B cell (primary cell): ENCODE results near the gene CDAN1. TPM values are rescaled to one million over a fixed set of nuclear protein-coding genes. Genes with fewer than 3 reads are reported as not detected.

Experiments
- ATAC-seq: fragments of 200-7000 bp; cut with Tn5 transposase; one replicate; pipeline ENCODE4 v1.10.0; 2021; ENCODE audit warnings: low read depth, mild to moderate bottlenecking, moderate number of reproducible peaks, moderate library complexity
- CTCF ChIA-PET: fragments of 350-600 bp; sonication (Branson Sonifier 250); formaldehyde crosslinking; loops from one replicate; lab custom pipeline; 2021; ENCODE audit warnings: antibody characterized with exemption, inconsistent platforms; lab: Charles Lee
- POLR2A ChIA-PET: fragments of 350-600 bp; sonication (Branson Sonifier 250); formaldehyde crosslinking; loops from one replicate; lab custom pipeline; 2021; ENCODE audit warnings: antibody characterized with exemption; lab: Charles Lee
- DNase-seq: peaks from one replicate; pipeline ENCODE4 v3.0.0; 2013
- H2AFZ ChIP-seq: 2 replicates; pipeline ENCODE4 v1.6.1; 2012; ENCODE audit warnings: mild to moderate bottlenecking, low read depth, low read length; ENCODE audit not compliant: insufficient read depth, poor library complexity, severe bottlenecking
- H3K27ac ChIP-seq, 2 donors: 1 replicate in 1 of 2; 2 replicates in 1 of 2; pipeline ENCODE4 v1.5.1; 2012 to 2013; ENCODE audit warnings: low read length in 2 of 2, mild to moderate bottlenecking in 2 of 2, moderate library complexity in 1 of 2
- H3K27me3 ChIP-seq, 4 experiments: fragments of 200-600 bp in 1 of 4; sonication (generic) in 1 of 4; replicated peaks in 1 of 4; 1 replicate in 2 of 4; 2 replicates in 2 of 4; pipeline versions ENCODE4 v1.6.1 to v1.7.0; 2013 to 2016; ENCODE audit warnings: low read length in 3 of 4, mild to moderate bottlenecking in 2 of 4, mixed read lengths in 1 of 4, moderate library complexity in 1 of 4; ENCODE audit not compliant: insufficient read depth in 4 of 4, control insufficient read depth in 3 of 4; ENCODE audit errors: control extremely low read depth in 1 of 4
- H3K36me3 ChIP-seq, 2 experiments: replicated peaks in 1 of 2; 1 replicate in 1 of 2; 2 replicates in 1 of 2; pipeline versions ENCODE4 v1.6.1 to v1.7.1; 2013; ENCODE audit warnings: low read length in 1 of 2; ENCODE audit not compliant: insufficient read depth in 2 of 2, control insufficient read depth in 1 of 2; ENCODE audit errors: control extremely low read depth in 1 of 2, extremely low read depth in 1 of 2
- H3K4me1 ChIP-seq, 2 donors: fragments of 200-600 bp in 1 of 2; sonication (generic) in 1 of 2; 1 replicate in 1 of 2; 2 replicates in 1 of 2; pipeline versions ENCODE4 v1.5.1 to v1.6.1; 2013 to 2017; ENCODE audit warnings: low read length in 2 of 2; ENCODE audit not compliant: control insufficient read depth in 2 of 2, insufficient read depth in 2 of 2
- H3K4me2 ChIP-seq: replicated peaks from 2 replicates; pipeline ENCODE3; 2012; ENCODE audit warnings: mild to moderate bottlenecking, low read depth, low read length; ENCODE audit not compliant: poor library complexity, severe bottlenecking
- H3K4me3 ChIP-seq, 5 experiments: fragments of 200-600 bp in 1 of 5; sonication (generic) in 1 of 5; 1 replicate in 3 of 5; 2 replicates in 2 of 5; pipeline versions ENCODE4 v1.5.1 to v1.7.0; 2011 to 2016; ENCODE audit warnings: low read length in 4 of 5, mild to moderate bottlenecking in 4 of 5, low read depth in 2 of 5, control low read depth in 1 of 5, moderate library complexity in 1 of 5; ENCODE audit not compliant: insufficient read depth in 1 of 5; ENCODE audit errors: control extremely low read depth in 1 of 5, extremely low read depth in 1 of 5
- H3K79me2 ChIP-seq: fragments of 200-600 bp; sonication (generic); one replicate; pipeline ENCODE4 v1.6.0; 2016; ENCODE audit warnings: low read length; ENCODE audit not compliant: control insufficient read depth, insufficient read depth
- H3K9ac ChIP-seq: fragments of 200-600 bp; sonication (generic); 2 replicates; pipeline ENCODE4 v1.6.1; 2017; ENCODE audit warnings: mild to moderate bottlenecking, low read length, moderate library complexity
- H3K9me3 ChIP-seq, 3 donors: one replicate each; pipeline versions ENCODE4 v1.6.1 to v1.7.1; 2013; ENCODE audit warnings: low read length in 2 of 3; ENCODE audit not compliant: control insufficient read depth in 2 of 3, insufficient read depth in 1 of 3; ENCODE audit errors: control extremely low read depth in 1 of 3
- H4K20me1 ChIP-seq: 2 replicates; pipeline ENCODE4 v1.6.0; 2012; ENCODE audit warnings: mild to moderate bottlenecking, low read length; ENCODE audit not compliant: insufficient read depth, control insufficient read depth, poor library complexity, severe bottlenecking
- H3K27ac Mint-ChIP-seq: one replicate; pipeline ENCODE4 v1.8.0; 2021; ENCODE audit warnings: mixed read lengths
- H3K27me3 Mint-ChIP-seq: one replicate; pipeline ENCODE4 v1.8.0; 2021; ENCODE audit warnings: mixed read lengths
- H3K4me1 Mint-ChIP-seq: one replicate; pipeline ENCODE4 v1.8.0; 2021; ENCODE audit warnings: mixed read lengths
- H3K4me3 Mint-ChIP-seq: one replicate; pipeline ENCODE4 v1.8.0; 2021; ENCODE audit warnings: mixed read lengths
- H3K9me3 Mint-ChIP-seq: one replicate; pipeline ENCODE4 v1.8.0; 2022; ENCODE audit warnings: mixed read lengths; ENCODE audit not compliant: insufficient read depth
- EZH2 ChIP-seq: IDR thresholded peaks from 2 replicates; pipeline ENCODE4 v1.6.1; 2012; ENCODE audit warnings: borderline replicate concordance, low read depth, mild to moderate bottlenecking, moderate library complexity, low read length; ENCODE audit not compliant: insufficient read depth, poor library complexity, severe bottlenecking
- WGBS: methylation state at CpG from one replicate; pipeline ENCODE4 v1.1.5; 2013; ENCODE audit warnings: missing lambda C conversion rate; ENCODE audit not compliant: insufficient coverage; 5-methylcytosine and 5-hydroxymethylcytosine counted together
- intact Hi-C: fragments of 100-400 bp; cut with micrococcal nuclease; formaldehyde crosslinking; loops from one replicate; pipeline ENCODE4 v1.10.0; 2022
- polyA plus RNA-seq: library from polyadenylated mRNA; depleted of rRNA; stranded (reverse); fragments of >200 nt; gene quantifications from 2 replicates; pipeline ENCODE4 v1.2.3, GENCODE V29; 2012
- total RNA-seq, 2 donors: library from RNA; stranded (reverse); fragments of 120-200 nt in 1 of 2; gene quantifications; 1 replicate in 1 of 2; 2 replicates in 1 of 2; pipeline versions ENCODE4 v1.2.3 to v1.2.4, GENCODE V29; 2013 to 2022
- TF ChIP-seq, protein P1 (sequence below): fragments of 200-600 bp; IDR thresholded peaks from one replicate; pipeline ENCODE4 v1.8.0; 2022; ENCODE audit warnings: antibody characterized with exemption, mild to moderate bottlenecking

CDAN1 gene
- total and polyA plus RNA-seq, 2 donors (not counting 1 experiment from before 2014, with no cell fraction given): 11.7 to 31.8 TPM

DNA sequence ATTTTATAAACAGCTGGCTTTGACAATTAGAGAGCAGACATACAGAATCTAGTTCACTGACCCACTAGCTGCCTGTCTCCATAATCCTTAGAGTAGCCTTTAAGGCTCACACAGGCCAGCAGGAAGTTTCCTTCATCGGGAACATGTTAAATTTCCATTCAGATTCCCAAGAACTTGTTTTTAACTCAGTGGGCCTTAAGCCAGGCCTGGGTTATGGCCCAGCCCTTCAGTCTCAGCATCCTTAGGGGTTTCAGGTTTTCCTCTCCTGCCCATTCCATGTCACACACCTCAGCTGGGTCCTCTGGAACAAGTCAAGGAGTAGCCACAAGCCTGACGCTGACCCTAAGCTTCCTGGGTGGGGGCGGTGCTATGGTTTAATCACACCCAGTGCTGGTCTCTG is 15.0 kb downstream of the CDAN1 start:
- Histone ChIP-seq H4K20me1 (no peaks in the 10 kb centered on the region), H3K9me3 (no peaks in the 10 kb centered on the region), H3K79me2 (no peaks in the 10 kb centered on the region), H3K9ac (no peak overlapping the region), H3K4me2 (no peak overlapping the region), H3K4me3 (no peak overlapping the region), H2AFZ (no peak overlapping the region), H3K27me3 (no peaks in the 10 kb centered on the region), H3K36me3 (peaks cover 9 to 45% of the 10 kb centered on the region in 2 experiments), H3K4me1 (no peaks in the 10 kb centered on the region), H3K27ac (no peak overlapping the region)
- Mint-ChIP-seq H3K27me3 (no peaks in the 10 kb centered on the region), H3K4me3 (no peak overlapping the region), H3K27ac (no peak overlapping the region), H3K4me1 (no peaks in the 10 kb centered on the region), H3K9me3 (no peaks in the 10 kb centered on the region)
- 95% methylated on average over 2 of the region's 3 CpGs for WGBS
- TF ChIP-seq EZH2: no peak
- TF ChIP-seq, protein P1, sequence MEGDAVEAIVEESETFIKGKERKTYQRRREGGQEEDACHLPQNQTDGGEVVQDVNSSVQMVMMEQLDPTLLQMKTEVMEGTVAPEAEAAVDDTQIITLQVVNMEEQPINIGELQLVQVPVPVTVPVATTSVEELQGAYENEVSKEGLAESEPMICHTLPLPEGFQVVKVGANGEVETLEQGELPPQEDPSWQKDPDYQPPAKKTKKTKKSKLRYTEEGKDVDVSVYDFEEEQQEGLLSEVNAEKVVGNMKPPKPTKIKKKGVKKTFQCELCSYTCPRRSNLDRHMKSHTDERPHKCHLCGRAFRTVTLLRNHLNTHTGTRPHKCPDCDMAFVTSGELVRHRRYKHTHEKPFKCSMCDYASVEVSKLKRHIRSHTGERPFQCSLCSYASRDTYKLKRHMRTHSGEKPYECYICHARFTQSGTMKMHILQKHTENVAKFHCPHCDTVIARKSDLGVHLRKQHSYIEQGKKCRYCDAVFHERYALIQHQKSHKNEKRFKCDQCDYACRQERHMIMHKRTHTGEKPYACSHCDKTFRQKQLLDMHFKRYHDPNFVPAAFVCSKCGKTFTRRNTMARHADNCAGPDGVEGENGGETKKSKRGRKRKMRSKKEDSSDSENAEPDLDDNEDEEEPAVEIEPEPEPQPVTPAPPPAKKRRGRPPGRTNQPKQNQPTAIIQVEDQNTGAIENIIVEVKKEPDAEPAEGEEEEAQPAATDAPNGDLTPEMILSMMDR: no peak
- ChIA-PET CTCF (no interaction called here), POLR2A (no interaction called here)
- intact Hi-C loops: no loop called here
- ATAC-seq: no peak
- DNase-seq: no peak

DNA sequence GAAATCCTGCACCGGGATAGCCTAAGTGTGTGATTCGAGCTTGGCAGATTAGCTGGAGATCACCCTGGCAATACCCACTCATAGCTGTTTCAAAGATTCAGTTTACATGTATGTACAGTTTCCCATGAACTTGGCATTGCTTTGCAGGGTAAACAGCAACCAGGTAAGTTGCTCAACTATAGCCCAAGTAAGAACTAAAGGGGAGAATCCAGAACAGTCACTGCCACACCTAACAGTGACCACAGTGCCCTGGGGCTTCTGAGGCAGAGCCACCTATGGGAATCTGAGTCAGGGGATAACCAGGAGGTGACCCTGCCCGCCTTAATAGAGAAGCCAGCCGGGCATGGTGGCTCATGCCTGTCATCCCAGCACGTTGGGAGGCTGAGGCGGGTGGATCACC is 15.9 kb downstream of the CDAN1 start:
- CTCF ChIA-PET: no interaction called here
- H3K4me3 ChIP-seq: no peak overlapping the region

More for the DNA sequence above, 15.9 kb downstream of the CDAN1 start:
- no peaks in the 10 kb centered on the region for H3K79me2 ChIP-seq
- no peaks in the 10 kb centered on the region for H3K9me3 ChIP-seq
- no peak overlapping the region for H3K27ac Mint-ChIP-seq
- no peak overlapping the region for H3K9ac ChIP-seq
- no peak overlapping the region for H2AFZ ChIP-seq
- no peaks in the 10 kb centered on the region for H3K4me1 ChIP-seq
- no peak overlapping the region for H3K27ac ChIP-seq
- 100% methylated on average over 4 of the region's 6 CpGs for WGBS
- H4K20me1 ChIP-seq: no peaks in the 10 kb centered on the region
- POLR2A ChIA-PET: no interaction called here
- H3K36me3 ChIP-seq: peaks cover 10 to 36% of the 10 kb centered on the region in 2 experiments
- H3K4me3 Mint-ChIP-seq: no peak overlapping the region
- no peak for TF ChIP-seq EZH2
- TF ChIP-seq, protein P1: no peak
- no peaks in the 10 kb centered on the region for H3K9me3 Mint-ChIP-seq
- H3K27me3 ChIP-seq: no peaks in the 10 kb centered on the region
- H3K4me1 Mint-ChIP-seq: no peaks in the 10 kb centered on the region
- ATAC-seq (no peak), DNase-seq (no peak)
- H3K4me2 ChIP-seq: no peak overlapping the region
- no peaks in the 10 kb centered on the region for H3K27me3 Mint-ChIP-seq
- intact Hi-C loops: no loop called here
